ENCODE results near the gene ALDH1A3.

Gene ALDH1A3

DNA sequence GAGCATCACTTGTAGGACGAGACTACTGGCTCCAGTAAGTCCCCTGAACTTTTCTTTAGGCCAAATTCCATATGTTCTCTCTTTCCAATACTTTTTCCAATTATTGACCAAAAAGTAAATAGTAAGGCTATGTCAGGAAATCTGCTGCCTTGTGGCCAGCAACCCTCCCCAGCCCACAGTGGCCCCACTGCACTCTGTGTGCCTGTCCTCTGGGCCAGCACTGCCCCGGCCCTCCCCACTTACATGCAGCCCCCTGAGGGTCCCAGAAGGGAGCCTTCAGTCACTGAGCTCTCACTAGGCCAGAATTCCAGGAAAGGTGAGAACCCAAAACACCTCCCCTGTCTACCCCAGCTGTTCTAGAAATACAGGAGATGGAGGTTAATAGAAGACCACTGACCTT lies 21.3 kb upstream of the ALDH1A3 start:
- DNase-seq (ENCODE audit: low read depth) = no peak
- no peak for TF ChIP-seq CTCF (IDR thresholded peaks at IDR 0.05; ENCODE audit: low read depth, low read length, missing control alignments)
- in situ Hi-C loops (cut with HindIII; ENCODE audit: low sequenced_read_pairs) = no loop called here
- no peak overlapping the region for H3K4me3 ChIP-seq (ENCODE audit: low read depth, low read length)

DNA sequence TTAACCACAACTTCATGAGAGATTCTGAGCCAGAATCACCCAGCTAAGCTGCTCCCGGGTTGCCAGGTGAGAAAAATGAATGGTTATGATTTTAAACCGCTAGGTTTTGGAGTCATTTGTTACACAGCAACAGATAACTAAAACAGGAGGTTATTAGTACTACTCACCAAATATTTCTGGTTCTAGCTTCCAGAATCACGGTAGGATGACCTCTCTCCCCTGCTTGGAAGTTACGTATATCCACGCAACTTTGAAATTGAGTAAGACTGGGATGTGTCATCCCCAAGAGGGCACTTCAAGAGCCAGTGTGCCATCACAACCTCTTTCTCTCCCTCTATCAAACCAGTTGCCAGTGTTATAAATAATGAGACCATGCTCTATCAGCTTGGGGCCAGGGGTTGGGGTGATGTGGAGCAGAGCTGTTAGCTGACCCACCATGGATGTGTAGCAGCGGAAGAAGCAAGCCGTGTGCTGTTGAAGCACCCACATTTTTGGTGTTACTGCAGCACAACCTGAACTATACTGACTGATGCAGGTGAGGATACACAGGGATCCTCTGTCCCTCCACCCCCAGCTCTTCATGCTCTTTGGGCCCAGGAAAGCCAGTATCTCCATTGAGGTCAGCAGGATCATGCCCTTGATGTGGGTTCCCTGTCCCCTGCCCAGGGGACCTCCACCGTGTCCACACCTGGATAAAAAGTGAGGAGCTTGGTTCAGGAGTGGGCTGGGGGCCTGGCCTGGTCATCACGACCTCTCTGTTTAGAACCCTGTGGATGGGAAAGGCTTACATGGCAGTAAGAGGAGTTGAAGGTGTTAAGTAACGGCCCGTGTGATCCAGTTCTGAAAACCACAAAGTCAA lies 19.4 kb upstream of the ALDH1A3 start:
- no peak for TF ChIP-seq CTCF (IDR thresholded peaks at IDR 0.05; ENCODE audit: low read depth, low read length, missing control alignments)
- H3K4me3 ChIP-seq (ENCODE audit: low read depth, low read length) = no peak overlapping the region
- no peak for DNase-seq (ENCODE audit: low read depth)
- in situ Hi-C loops (cut with HindIII; ENCODE audit: low sequenced_read_pairs) = no loop called here

DNA sequence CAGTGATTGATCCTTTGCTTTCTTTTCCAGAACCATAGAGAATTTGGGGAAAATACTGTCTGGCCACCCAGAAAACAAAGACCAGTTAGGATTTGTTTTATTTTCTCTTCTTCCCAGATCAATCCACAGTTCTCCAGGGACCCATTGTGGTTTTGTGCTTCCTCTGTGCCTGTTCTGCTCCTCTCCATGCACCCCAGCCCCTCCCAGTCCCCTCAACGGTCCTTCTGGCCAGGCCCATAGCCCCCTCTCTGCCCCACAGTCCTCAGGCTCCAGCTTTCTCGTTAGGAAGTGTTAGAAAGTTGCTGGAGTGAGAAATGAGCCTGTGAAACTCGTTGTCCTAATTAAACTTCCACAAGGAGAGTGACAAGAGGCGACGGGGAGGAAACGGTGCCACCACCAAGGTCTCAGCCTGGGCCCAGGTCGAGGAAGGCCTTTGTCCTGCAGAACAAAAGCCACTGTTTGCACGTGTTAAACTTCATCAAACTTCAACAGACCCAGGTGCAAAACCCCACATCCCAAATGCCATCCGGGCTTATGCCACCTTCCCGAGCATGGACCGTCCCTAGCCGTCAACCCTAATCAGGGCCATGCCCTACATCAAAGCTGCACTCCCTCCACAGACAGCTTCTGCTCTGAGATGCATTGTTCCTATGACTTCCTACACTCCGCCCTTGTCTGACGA lies 18.7 kb upstream of the ALDH1A3 start:
- no peak for TF ChIP-seq CTCF (IDR thresholded peaks at IDR 0.05; ENCODE audit: low read depth, low read length, missing control alignments)
- H3K4me3 ChIP-seq (ENCODE audit: low read depth, low read length) = no peak overlapping the region
- DNase-seq (ENCODE audit: low read depth) = no peak
- in situ Hi-C loops (cut with HindIII; ENCODE audit: low sequenced_read_pairs) = no loop called here

GRCh38 chr15:100861511-100861991 lies 18.1 kb upstream of the ALDH1A3 start:
- no peak for DNase-seq (ENCODE audit: low read depth)
- no peak for TF ChIP-seq CTCF (IDR thresholded peaks at IDR 0.05; ENCODE audit: low read depth, low read length, missing control alignments)
- no peak overlapping the region for H3K4me3 ChIP-seq (ENCODE audit: low read depth, low read length)
- in situ Hi-C loops (cut with HindIII; ENCODE audit: low sequenced_read_pairs) = no loop called here

- TF ChIP-seq CTCF (IDR thresholded peaks at IDR 0.05; ENCODE audit: low read depth, low read length, missing control alignments) = no peak
- no peak overlapping the region for H3K4me3 ChIP-seq (ENCODE audit: low read depth, low read length)
- in situ Hi-C loops (cut with HindIII; ENCODE audit: low sequenced_read_pairs) = no loop called here
- no peak for DNase-seq (ENCODE audit: low read depth)
Measured at GRCh38 chr15:100862162-100862561, 17.5 kb upstream of the ALDH1A3 start.

GRCh38 chr15:100863075-100863795 lies 16.4 kb upstream of the ALDH1A3 start:
- in situ Hi-C loops (cut with HindIII; ENCODE audit: low sequenced_read_pairs) = no loop called here
- no peak for TF ChIP-seq CTCF (IDR thresholded peaks at IDR 0.05; ENCODE audit: low read depth, low read length, missing control alignments)

More at GRCh38 chr15:100863075-100863795, 16.4 kb upstream of the ALDH1A3 start:
- no peak overlapping the region for H3K4me3 ChIP-seq (ENCODE audit: low read depth, low read length)
- DNase-seq (ENCODE audit: low read depth) = no peak

Measured in astrocyte of the cerebellum (primary cell).